KMS-11 (cell line): ENCODE data around the gene PIP4K2A.
A peak's percentile ranks its signal among the peaks of the same experiment; 100 is the strongest.

ENCODE experiments used
- H2AFZ ChIP-seq: fragments of 200-600 bp; sonication (generic); 2 replicates; pipeline ENCODE4 v1.6.1; 2016; ENCODE audit warnings: antibody characterized with exemption, mixed run types, low read depth
- H3K27ac ChIP-seq: fragments of 200-600 bp; sonication (generic); 2 replicates; pipeline ENCODE4 v1.6.1; 2016; ENCODE audit warnings: mild to moderate bottlenecking, mixed run types
- H3K27me3 ChIP-seq: fragments of 200-600 bp; sonication (generic); 2 replicates; pipeline ENCODE4 v1.6.1; 2017; ENCODE audit warnings: mild to moderate bottlenecking, low read depth, mixed run types, moderate library complexity; ENCODE audit not compliant: insufficient read depth
- H3K36me3 ChIP-seq: fragments of 200-600 bp; sonication (generic); 2 replicates; pipeline ENCODE4 v1.6.1; 2017; ENCODE audit warnings: mild to moderate bottlenecking, mixed run types; ENCODE audit not compliant: insufficient read depth
- H3K4me1 ChIP-seq: fragments of 200-600 bp; sonication (generic); 2 replicates; pipeline ENCODE4 v1.6.1; 2016; ENCODE audit warnings: mild to moderate bottlenecking, low read depth, mixed run types; ENCODE audit not compliant: poor library complexity, severe bottlenecking
- H3K4me2 ChIP-seq: fragments of 200-600 bp; sonication (generic); 2 replicates; pipeline ENCODE4 v1.7.0; 2016; ENCODE audit warnings: mild to moderate bottlenecking, mixed run types
- H3K4me3 ChIP-seq: fragments of 200-600 bp; sonication (generic); IDR thresholded peaks from 2 replicates; pipeline ENCODE4 v1.6.1; 2017; ENCODE audit warnings: low read depth, low read length, mixed read lengths; ENCODE audit not compliant: insufficient read depth
- H3K79me2 ChIP-seq: fragments of 200-600 bp; sonication (generic); 2 replicates; pipeline ENCODE4 v1.6.1; 2016; ENCODE audit warnings: low read depth, mixed run types; ENCODE audit not compliant: insufficient read depth
- H3K9ac ChIP-seq: fragments of 200-600 bp; sonication (generic); 2 replicates; pipeline ENCODE4 v1.6.1; 2016; ENCODE audit warnings: mild to moderate bottlenecking, mixed run types
- H4K20me1 ChIP-seq: fragments of 200-600 bp; sonication (generic); 2 replicates; pipeline ENCODE4 v1.6.1; 2016; ENCODE audit warnings: mild to moderate bottlenecking, mixed run types; ENCODE audit not compliant: insufficient read depth
- TF ChIP-seq, protein P1 (sequence below): fragments of 200-600 bp; sonication (generic); conservative IDR thresholded peaks from 2 replicates; pipeline ENCODE4 v1.6.1; 2017; ENCODE audit warnings: low read depth, mild to moderate bottlenecking, antibody characterized with exemption, low read length, moderate library complexity, mixed read lengths

The PIP4K2A gene

DNA sequence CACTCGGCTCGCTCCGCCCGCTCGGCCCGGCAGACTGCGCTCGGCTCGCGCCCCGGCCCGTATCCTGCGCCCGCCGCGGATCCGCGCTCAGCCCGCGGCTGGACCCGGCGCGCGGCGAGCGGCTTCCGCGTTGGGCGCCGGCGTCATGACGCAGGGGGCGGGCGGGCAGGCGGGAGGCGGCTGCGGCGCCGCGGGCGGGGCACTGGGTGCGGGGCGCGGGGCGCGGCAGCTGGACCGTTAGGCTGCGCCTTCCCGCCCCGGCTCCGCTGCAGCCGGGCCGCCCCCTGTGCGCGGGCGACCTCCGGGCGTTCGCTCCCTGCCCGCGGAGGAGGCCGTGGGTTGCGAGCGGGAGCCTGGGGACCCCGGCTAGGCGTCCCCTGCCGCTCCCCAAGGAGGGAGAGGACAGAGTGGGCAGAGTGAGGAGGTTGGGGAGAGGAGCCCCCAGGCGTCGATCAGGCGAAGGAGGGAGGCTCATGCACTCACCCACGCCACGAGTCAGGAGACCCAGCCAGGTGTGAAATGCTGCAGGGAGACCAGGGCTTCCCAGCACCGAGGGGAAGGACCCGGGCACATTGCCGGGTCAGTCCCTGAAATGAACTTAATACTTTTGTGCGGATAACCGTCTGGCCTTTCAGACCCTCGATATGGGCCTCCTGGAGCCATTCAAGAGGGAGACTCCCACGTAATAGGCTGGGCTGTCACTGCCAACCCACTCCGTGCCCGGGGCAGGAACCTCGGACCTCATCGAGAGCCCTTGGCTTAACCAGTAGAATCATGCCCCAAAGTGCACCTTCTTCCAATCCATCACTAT is at the start of gene PIP4K2A:
Gene PIP4K2A, minus strand, starts transcription at position 100 of the 811 bp plus-strand sequence. CDS start 252 bp downstream, outside the sequence.
- H3K9ac ChIP-seq = peak within 1 kb of the TSS; percentile 73
- no peaks in the 10 kb centered on the region for H3K27me3 ChIP-seq
- peak within 1 kb of the TSS; percentile 86 for H3K4me2 ChIP-seq
- peaks cover 44% of the 10 kb centered on the region for H3K79me2 ChIP-seq
- no peaks in the 10 kb centered on the region for H3K36me3 ChIP-seq
- H2AFZ ChIP-seq = peak within 1 kb of the TSS; percentile 88
- H3K4me1 ChIP-seq = peaks cover 33% of the 10 kb centered on the region
- TF ChIP-seq, protein P1, sequence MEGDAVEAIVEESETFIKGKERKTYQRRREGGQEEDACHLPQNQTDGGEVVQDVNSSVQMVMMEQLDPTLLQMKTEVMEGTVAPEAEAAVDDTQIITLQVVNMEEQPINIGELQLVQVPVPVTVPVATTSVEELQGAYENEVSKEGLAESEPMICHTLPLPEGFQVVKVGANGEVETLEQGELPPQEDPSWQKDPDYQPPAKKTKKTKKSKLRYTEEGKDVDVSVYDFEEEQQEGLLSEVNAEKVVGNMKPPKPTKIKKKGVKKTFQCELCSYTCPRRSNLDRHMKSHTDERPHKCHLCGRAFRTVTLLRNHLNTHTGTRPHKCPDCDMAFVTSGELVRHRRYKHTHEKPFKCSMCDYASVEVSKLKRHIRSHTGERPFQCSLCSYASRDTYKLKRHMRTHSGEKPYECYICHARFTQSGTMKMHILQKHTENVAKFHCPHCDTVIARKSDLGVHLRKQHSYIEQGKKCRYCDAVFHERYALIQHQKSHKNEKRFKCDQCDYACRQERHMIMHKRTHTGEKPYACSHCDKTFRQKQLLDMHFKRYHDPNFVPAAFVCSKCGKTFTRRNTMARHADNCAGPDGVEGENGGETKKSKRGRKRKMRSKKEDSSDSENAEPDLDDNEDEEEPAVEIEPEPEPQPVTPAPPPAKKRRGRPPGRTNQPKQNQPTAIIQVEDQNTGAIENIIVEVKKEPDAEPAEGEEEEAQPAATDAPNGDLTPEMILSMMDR = no peak
- no peak within 1 kb of the TSS for H3K4me3 ChIP-seq
- H3K27ac ChIP-seq = peak within 1 kb of the TSS; percentile 57
- H4K20me1 ChIP-seq = peaks cover 30% of the 10 kb centered on the region

DNA sequence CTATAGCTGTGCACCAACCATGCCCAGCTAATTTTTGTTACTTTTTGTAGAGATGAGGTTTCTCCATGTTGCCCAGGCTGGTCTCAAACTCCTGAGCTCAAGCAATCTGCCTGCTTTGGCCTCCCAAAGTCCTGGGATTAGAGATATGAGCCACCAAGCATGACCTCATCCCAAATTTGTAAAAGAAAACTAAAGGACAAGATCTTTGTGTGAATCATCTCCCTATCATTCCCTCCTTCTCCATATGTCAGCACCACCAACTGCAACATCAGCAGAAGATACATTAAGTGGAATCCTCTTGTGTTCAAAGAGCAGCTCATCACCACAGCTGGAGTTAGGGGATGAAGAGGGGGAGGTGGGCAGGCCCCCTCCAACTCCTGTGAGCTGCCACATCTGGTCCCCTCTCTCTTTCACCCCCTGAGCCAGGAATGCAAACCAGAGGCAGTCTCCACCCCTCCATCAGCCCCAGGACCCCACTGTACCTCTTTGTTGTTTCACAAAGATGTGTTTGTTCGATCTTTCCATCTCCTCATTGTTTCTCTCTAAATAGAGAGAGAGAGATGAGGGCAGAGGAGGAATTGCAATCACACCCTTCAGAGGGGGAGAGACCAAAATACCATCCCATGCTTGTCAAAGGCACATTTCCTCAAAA is 47.3 kb upstream of the PIP4K2A start:
- Histone ChIP-seq H2AFZ (no peak overlapping the region), H3K4me3 (no peak overlapping the region), H3K9ac (no peak overlapping the region), H3K4me1 (no peaks in the 10 kb centered on the region), H3K27ac (no peak overlapping the region), H4K20me1 (no peaks in the 10 kb centered on the region), H3K4me2 (no peak overlapping the region), H3K27me3 (no peaks in the 10 kb centered on the region), H3K79me2 (no peaks in the 10 kb centered on the region), H3K36me3 (no peaks in the 10 kb centered on the region)
- TF ChIP-seq, protein P1 = no peak

DNA sequence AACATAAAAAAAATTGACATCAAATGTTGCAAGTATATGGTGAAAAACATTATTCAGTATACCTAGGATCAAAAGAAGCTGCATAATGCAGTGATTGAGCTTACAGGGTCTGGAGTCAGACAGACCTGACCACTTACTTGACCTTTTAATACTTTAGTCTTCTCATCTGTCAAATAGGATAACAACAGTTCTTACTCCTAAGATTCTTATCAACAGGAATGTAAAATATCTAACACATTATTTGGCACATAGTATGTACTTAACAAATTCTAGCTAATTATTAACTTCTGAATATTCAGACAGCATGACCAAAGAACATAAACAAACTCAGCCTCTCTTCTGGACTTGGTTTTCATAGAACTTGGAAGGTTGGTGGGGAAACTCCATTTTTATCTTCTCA is 45.6 kb upstream of the PIP4K2A start:
- H3K36me3 ChIP-seq = no peaks in the 10 kb centered on the region
- H3K27me3 ChIP-seq = no peaks in the 10 kb centered on the region
- no peak overlapping the region for H2AFZ ChIP-seq
- no peaks in the 10 kb centered on the region for H3K4me1 ChIP-seq
- no peak overlapping the region for H3K4me2 ChIP-seq
- no peak overlapping the region for H3K4me3 ChIP-seq
- no peak overlapping the region for H3K27ac ChIP-seq
- H3K79me2 ChIP-seq = no peaks in the 10 kb centered on the region
- no peaks in the 10 kb centered on the region for H4K20me1 ChIP-seq
- no peak overlapping the region for H3K9ac ChIP-seq
- TF ChIP-seq, protein P1 = no peak

DNA sequence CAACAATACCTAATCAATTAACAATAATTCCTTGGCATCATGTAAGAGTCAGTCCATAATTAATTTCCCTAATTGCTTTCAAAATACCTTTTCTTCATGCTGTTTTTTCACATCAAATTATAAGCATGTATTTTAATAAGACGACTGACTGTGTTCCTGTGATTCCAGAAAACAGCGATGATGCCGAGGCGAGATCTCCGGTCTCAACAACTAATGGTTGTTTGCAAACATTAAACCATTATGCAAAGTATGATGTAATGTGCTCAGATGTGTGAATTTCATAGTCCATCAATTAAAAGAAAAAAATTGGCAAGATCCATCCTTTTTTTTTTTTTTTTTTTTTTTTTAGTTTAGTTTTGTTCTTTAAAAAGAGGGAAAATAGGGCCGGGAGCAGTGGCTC is 44.5 kb upstream of the PIP4K2A start:
- Histone ChIP-seq H3K4me1 (no peaks in the 10 kb centered on the region), H3K79me2 (no peaks in the 10 kb centered on the region), H3K27ac (no peak overlapping the region), H3K4me2 (no peak overlapping the region), H4K20me1 (no peaks in the 10 kb centered on the region), H3K27me3 (no peaks in the 10 kb centered on the region), H3K4me3 (no peak overlapping the region), H3K36me3 (no peaks in the 10 kb centered on the region), H3K9ac (no peak overlapping the region), H2AFZ (no peak overlapping the region)
- TF ChIP-seq, protein P1 = no peak
